Stomach (tissue), 4 donors: ENCODE measurements around the gene TLE6.

Source experiments
- CTCF ChIP-seq, 7 experiments: fragments of 450-650 bp in 4 of 7; fragments of 200-600 bp in 3 of 7; sonication (generic) in 3 of 7; IDR thresholded peaks; one replicate each; pipeline ENCODE4 v1.5.1; 2016 to 2019; ENCODE audit warnings: antibody characterized with exemption in 7 of 7, control low read depth in 2 of 7, mild to moderate bottlenecking in 1 of 7
- EP300 ChIP-seq: sonication (generic); formaldehyde crosslinking; IDR thresholded peaks from one replicate; pipeline ENCODE4 v1.6.1; 2017; ENCODE audit warnings: antibody characterized with exemption
- POLR2A ChIP-seq, 4 donors: fragments of 450-650 bp; IDR thresholded peaks; one replicate each; pipeline ENCODE4 v1.6.1; 2016; ENCODE audit warnings: antibody characterized with exemption in 4 of 4, control low read depth in 2 of 4, mild to moderate bottlenecking in 1 of 4, moderate library complexity in 1 of 4
- POLR2AphosphoS5 ChIP-seq, 3 donors: sonication (generic); formaldehyde crosslinking; IDR thresholded peaks; one replicate each; pipeline ENCODE4 v1.6.1; 2016; ENCODE audit warnings: antibody characterized with exemption in 3 of 3

GRCh38 chr19:2983351-2984214, 6.2 kb downstream of the TLE6 start:
- no peak for TF ChIP-seq CTCF (IDR thresholded peaks at IDR 0.05)
- no peak for TF ChIP-seq POLR2A (IDR thresholded peaks at IDR 0.05)
- peak in 1 of 3 donors; percentile 56 for TF ChIP-seq POLR2AphosphoS5 (IDR thresholded peaks at IDR 0.05)
- peak; percentile 70 for TF ChIP-seq EP300
